HepG2 (cell line): Measurements from ENCODE around the gene TANC1. TPM values are rescaled to one million over a fixed set of nuclear protein-coding genes. Genes with fewer than 3 reads are reported as not detected.

Source experiments
- AHDC1 ChIP-seq: sonication (generic); formaldehyde crosslinking; IDR thresholded peaks from 2 replicates; pipeline ENCODE4 v1.5.1; 2020; ENCODE audit warnings: mild to moderate bottlenecking, missing genetic modification reagents, borderline replicate concordance
- BCL6 ChIP-seq: IDR thresholded peaks from 2 replicates; pipeline ENCODE4 v1.6.1; 2016; ENCODE audit warnings: missing genetic modification reagents, missing compliant biosample characterization
- CREM ChIP-seq, 2 experiments: sonication (generic) in 1 of 2; formaldehyde crosslinking in 1 of 2; IDR thresholded peaks; 2 replicates each; pipeline versions ENCODE4 v1.4.0 to v1.6.1; 2016 to 2020; ENCODE audit warnings: antibody characterized with exemption in 1 of 2, mild to moderate bottlenecking in 1 of 2, missing genetic modification reagents in 1 of 2
- EP300 ChIP-seq, 3 experiments: sonication (generic) in 1 of 3; formaldehyde crosslinking in 1 of 3; IDR thresholded peaks; 2 replicates each; pipeline versions ENCODE4 v1.5.1 to v1.6.1; 2011 to 2020; ENCODE audit warnings: low read depth in 2 of 3, low read length in 2 of 3, borderline replicate concordance in 1 of 3, improper control_type of control experiment in 1 of 3, mild to moderate bottlenecking in 1 of 3, missing genetic modification reagents in 1 of 3, moderate library complexity in 1 of 3
- FOXO1 ChIP-seq: sonication (generic); formaldehyde crosslinking; IDR thresholded peaks from 2 replicates; pipeline ENCODE4 v1.4.0; 2020; ENCODE audit warnings: missing genetic modification reagents
- GMEB2 ChIP-seq: IDR thresholded peaks from 2 replicates; pipeline ENCODE4 v1.6.1; 2016; ENCODE audit warnings: missing biosample characterization, missing genetic modification reagents, low read depth
- HMG20A ChIP-seq: IDR thresholded peaks from 2 replicates; pipeline ENCODE4 v1.6.1; 2016; ENCODE audit warnings: borderline replicate concordance
- HNF4A ChIP-seq: sonication (generic); formaldehyde crosslinking; IDR thresholded peaks from 2 replicates; pipeline ENCODE4 v1.4.0; 2020; ENCODE audit warnings: missing genetic modification reagents
- IRF2 ChIP-seq: IDR thresholded peaks from 2 replicates; pipeline ENCODE4 v1.6.1; 2018; ENCODE audit warnings: missing genetic modification reagents, missing compliant biosample characterization
- KDM5A ChIP-seq: fragments of 200-600 bp; sonication (generic); IDR thresholded peaks from 2 replicates; pipeline ENCODE4 v1.7.0; 2018; ENCODE audit warnings: antibody characterized with exemption, mild to moderate bottlenecking, low read length, borderline replicate concordance
- KLF11 ChIP-seq: IDR thresholded peaks from 2 replicates; pipeline ENCODE4 v1.6.1; 2016; ENCODE audit warnings: missing compliant biosample characterization
- MIER2 ChIP-seq: IDR thresholded peaks from 2 replicates; pipeline ENCODE4 v1.6.1; 2016; ENCODE audit warnings: missing biosample characterization, missing genetic modification reagents
- PPARG ChIP-seq: conservative IDR thresholded peaks from 2 replicates; pipeline ENCODE4 v1.6.1; 2016; ENCODE audit warnings: missing biosample characterization, missing genetic modification reagents
- SPEN ChIP-seq: sonication (generic); formaldehyde crosslinking; IDR thresholded peaks from 2 replicates; pipeline ENCODE4 v1.5.1; 2020; ENCODE audit warnings: low read depth, mild to moderate bottlenecking, missing genetic modification reagents
- TEAD3 ChIP-seq: optimal IDR thresholded peaks from 2 replicates; pipeline ENCODE3; 2016; ENCODE audit warnings: borderline replicate concordance
- YY1 ChIP-seq: IDR thresholded peaks from 2 replicates; pipeline ENCODE4 v1.6.1; 2011; ENCODE audit warnings: low read length, low read depth, moderate library complexity, mild to moderate bottlenecking; ENCODE audit not compliant: insufficient read depth, insufficient replicate concordance
- ZNF430 ChIP-seq: sonication (generic); formaldehyde crosslinking; IDR thresholded peaks from 2 replicates; pipeline ENCODE4 v1.9.0; 2021; ENCODE audit warnings: mild to moderate bottlenecking, missing genetic modification reagents
- polyA plus RNA-seq, 8 experiments: library from polyadenylated mRNA; depleted of rRNA in 3 of 8; stranded (reverse) in 7 of 8; unstranded in 1 of 8; fragments of >200 nt; fragmentation: Illumina TruSeq in 4 of 8; extraction: Trizol in 4 of 8; gene quantifications; 2 replicates each; pipeline versions ENCODE4 v1.2.1 to v1.2.3, GENCODE V29; 2011 to 2016; ENCODE audit warnings: low read depth in 4 of 8, missing spikeins in 1 of 8, mixed read lengths in 1 of 8; ENCODE audit not compliant: insufficient read depth in 1 of 8
- total RNA-seq, 5 experiments: library from RNA; depleted of rRNA; stranded (reverse); fragments of >200 nt; fragmentation: Illumina TruSeq; extraction: Trizol; gene quantifications; 2 replicates each; pipeline ENCODE4 v1.2.3, GENCODE V29; 2016; ENCODE audit warnings: low read depth in 1 of 5
- TF ChIP-seq, protein P1 (sequence below): sonication (generic); formaldehyde crosslinking; IDR thresholded peaks from 2 replicates; pipeline ENCODE4 v1.5.0; 2020; ENCODE audit warnings: missing genetic modification reagents
- TF ChIP-seq, protein P2 (sequence below): sonication (generic); formaldehyde crosslinking; IDR thresholded peaks from 2 replicates; pipeline ENCODE4 v1.8.0; 2022; ENCODE audit warnings: missing genetic modification reagents, mild to moderate bottlenecking, borderline replicate concordance

TANC1 gene
- total and polyA plus RNA-seq, 2 of the 13 experiments (the other 11 are each of a cell fraction or from before 2014, with no cell fraction given), result 2.3 to 5.6 TPM

GRCh38 chr2:158994920-158995676, 26.7 kb downstream of the TANC1 start (continued):
- TF ChIP-seq SPEN (CRISPR knock-in tag) (no peak), KDM5A (no peak), KLF11 (CRISPR knock-in tag) (0 out of 2 replicates have a peak, but pooled peaks have one; percentile 28), HNF4A (CRISPR knock-in tag) (peak; percentile 76), MIER2 (CRISPR knock-in tag) (peak; percentile 61; the same call in 1 of the 2 replicates), ZNF430 (no peak), YY1 (no peak), AHDC1 (CRISPR knock-in tag) (peak; percentile 82; the same call in 1 of the 2 replicates), FOXO1 (CRISPR knock-in tag) (peak; percentile 29; the same call in 1 of the 2 replicates), TEAD3 (CRISPR knock-in tag) (peak; percentile 37), PPARG (CRISPR knock-in tag) (peak; percentile 60; the same call in 1 of the 2 replicates), EP300 (IDR thresholded peaks at IDR 0.05; ENCODE audit: low read depth in 2 of 2, low read length in 2 of 2) (peak in 1 of 2 experiments; percentile 76; a peak in 2 of 4 replicates), EP300 (CRISPR knock-in tag; IDR thresholded peaks at IDR 0.05; ENCODE audit: borderline replicate concordance) (no peak), IRF2 (peak; percentile 41; the same call in 1 of the 2 replicates), HMG20A (CRISPR knock-in tag) (peak; percentile 57), BCL6 (CRISPR knock-in tag) (peak; percentile 86), CREM (IDR thresholded peaks at IDR 0.05) (peak; percentile 54; the same call in 1 of the 2 replicates), CREM (CRISPR knock-in tag; IDR thresholded peaks at IDR 0.05) (no peak), GMEB2 (CRISPR knock-in tag) (no peak)
- TF ChIP-seq, protein P1, sequence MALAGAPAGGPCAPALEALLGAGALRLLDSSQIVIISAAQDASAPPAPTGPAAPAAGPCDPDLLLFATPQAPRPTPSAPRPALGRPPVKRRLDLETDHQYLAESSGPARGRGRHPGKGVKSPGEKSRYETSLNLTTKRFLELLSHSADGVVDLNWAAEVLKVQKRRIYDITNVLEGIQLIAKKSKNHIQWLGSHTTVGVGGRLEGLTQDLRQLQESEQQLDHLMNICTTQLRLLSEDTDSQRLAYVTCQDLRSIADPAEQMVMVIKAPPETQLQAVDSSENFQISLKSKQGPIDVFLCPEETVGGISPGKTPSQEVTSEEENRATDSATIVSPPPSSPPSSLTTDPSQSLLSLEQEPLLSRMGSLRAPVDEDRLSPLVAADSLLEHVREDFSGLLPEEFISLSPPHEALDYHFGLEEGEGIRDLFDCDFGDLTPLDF (CRISPR knock-in tag), result 0 out of 2 replicates have a peak, but pooled peaks have one; percentile 38
- TF ChIP-seq, protein P2, sequence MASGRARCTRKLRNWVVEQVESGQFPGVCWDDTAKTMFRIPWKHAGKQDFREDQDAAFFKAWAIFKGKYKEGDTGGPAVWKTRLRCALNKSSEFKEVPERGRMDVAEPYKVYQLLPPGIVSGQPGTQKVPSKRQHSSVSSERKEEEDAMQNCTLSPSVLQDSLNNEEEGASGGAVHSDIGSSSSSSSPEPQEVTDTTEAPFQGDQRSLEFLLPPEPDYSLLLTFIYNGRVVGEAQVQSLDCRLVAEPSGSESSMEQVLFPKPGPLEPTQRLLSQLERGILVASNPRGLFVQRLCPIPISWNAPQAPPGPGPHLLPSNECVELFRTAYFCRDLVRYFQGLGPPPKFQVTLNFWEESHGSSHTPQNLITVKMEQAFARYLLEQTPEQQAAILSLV (CRISPR knock-in tag), result no peak
